Measurements from ENCODE around the gene NFATC3.

NFATC3 gene

GRCh38 chr16:68179855-68180254 lies 94.7 kb downstream of the NFATC3 start:
- no peak overlapping the region for H3K4me3 ChIP-seq (ENCODE audit: low read length in 2 of 2)
- H3K4me1 ChIP-seq (ENCODE audit: control insufficient read depth in 2 of 2, insufficient read depth in 2 of 2, low read length in 2 of 2), result no peaks in the 10 kb centered on the region
- H3K36me3 ChIP-seq (ENCODE audit: control insufficient read depth in 2 of 2, insufficient read depth in 2 of 2, low read length in 2 of 2), result peaks cover 20 to 22% of the 10 kb centered on the region in 2 donors
- no peak overlapping the region for H3K9ac ChIP-seq (ENCODE audit: low read depth in 1 of 2, low read length in 2 of 2)
- H3K9me3 ChIP-seq (ENCODE audit: control insufficient read depth in 2 of 2, low read length in 2 of 2), result no peaks in the 10 kb centered on the region
- no peak overlapping the region for H3K27ac ChIP-seq (ENCODE audit: low read depth in 2 of 2, low read length in 2 of 2)
- no peaks in the 10 kb centered on the region for H3K27me3 ChIP-seq (ENCODE audit: control insufficient read depth in 2 of 2, insufficient read depth in 2 of 2, low read length in 2 of 2)

- Histone ChIP-seq H3K9me3 (ENCODE audit: control insufficient read depth in 2 of 2, low read length in 2 of 2) (no peaks in the 10 kb centered on the region), H3K36me3 (ENCODE audit: control insufficient read depth in 2 of 2, insufficient read depth in 2 of 2, low read length in 2 of 2) (peaks cover 27 to 28% of the 10 kb centered on the region in 2 donors), H3K27ac (ENCODE audit: low read depth in 2 of 2, low read length in 2 of 2) (no peak overlapping the region), H3K9ac (ENCODE audit: low read depth in 1 of 2, low read length in 2 of 2) (no peak overlapping the region), H3K4me3 (ENCODE audit: low read length in 2 of 2) (no peak overlapping the region), H3K4me1 (ENCODE audit: control insufficient read depth in 2 of 2, insufficient read depth in 2 of 2, low read length in 2 of 2) (no peaks in the 10 kb centered on the region), H3K27me3 (ENCODE audit: control insufficient read depth in 2 of 2, insufficient read depth in 2 of 2, low read length in 2 of 2) (no peaks in the 10 kb centered on the region)
Observed at GRCh38 chr16:68183046-68183445, 97.9 kb downstream of the NFATC3 start.

- no peaks in the 10 kb centered on the region for H3K27me3 ChIP-seq (ENCODE audit: control insufficient read depth in 2 of 2, insufficient read depth in 2 of 2, low read length in 2 of 2)
- no peaks in the 10 kb centered on the region for H3K4me1 ChIP-seq (ENCODE audit: control insufficient read depth in 2 of 2, insufficient read depth in 2 of 2, low read length in 2 of 2)
- no peak overlapping the region for H3K4me3 ChIP-seq (ENCODE audit: low read length in 2 of 2)
- H3K36me3 ChIP-seq (ENCODE audit: control insufficient read depth in 2 of 2, insufficient read depth in 2 of 2, low read length in 2 of 2), result peaks cover 31 to 33% of the 10 kb centered on the region in 2 donors
- no peak overlapping the region for H3K9ac ChIP-seq (ENCODE audit: low read depth in 1 of 2, low read length in 2 of 2)
- H3K9me3 ChIP-seq (ENCODE audit: control insufficient read depth in 2 of 2, low read length in 2 of 2), result no peaks in the 10 kb centered on the region
- H3K27ac ChIP-seq (ENCODE audit: low read depth in 2 of 2, low read length in 2 of 2), result no peak overlapping the region
Observed at GRCh38 chr16:68186877-68187276, 101.7 kb downstream of the NFATC3 start.

- Histone ChIP-seq H3K36me3 (ENCODE audit: control insufficient read depth in 2 of 2, insufficient read depth in 2 of 2, low read length in 2 of 2) (peaks cover 34 to 36% of the 10 kb centered on the region in 2 donors), H3K9me3 (ENCODE audit: control insufficient read depth in 2 of 2, low read length in 2 of 2) (no peaks in the 10 kb centered on the region), H3K27me3 (ENCODE audit: control insufficient read depth in 2 of 2, insufficient read depth in 2 of 2, low read length in 2 of 2) (no peaks in the 10 kb centered on the region), H3K4me1 (ENCODE audit: control insufficient read depth in 2 of 2, insufficient read depth in 2 of 2, low read length in 2 of 2) (no peaks in the 10 kb centered on the region), H3K4me3 (ENCODE audit: low read length in 2 of 2) (no peak overlapping the region), H3K9ac (ENCODE audit: low read depth in 1 of 2, low read length in 2 of 2) (no peak overlapping the region), H3K27ac (ENCODE audit: low read depth in 2 of 2, low read length in 2 of 2) (no peak overlapping the region)
Observed at GRCh38 chr16:68187505-68187904, 102.3 kb downstream of the NFATC3 start.

GRCh38 chr16:68188170-68188569 lies 103.0 kb downstream of the NFATC3 start:
- H3K4me3 ChIP-seq (ENCODE audit: low read length in 2 of 2), result no peak overlapping the region
- H3K9ac ChIP-seq (ENCODE audit: low read depth in 1 of 2, low read length in 2 of 2), result no peak overlapping the region
- no peaks in the 10 kb centered on the region for H3K27me3 ChIP-seq (ENCODE audit: control insufficient read depth in 2 of 2, insufficient read depth in 2 of 2, low read length in 2 of 2)
- H3K27ac ChIP-seq (ENCODE audit: low read depth in 2 of 2, low read length in 2 of 2), result no peak overlapping the region
- no peaks in the 10 kb centered on the region for H3K9me3 ChIP-seq (ENCODE audit: control insufficient read depth in 2 of 2, low read length in 2 of 2)
- H3K4me1 ChIP-seq (ENCODE audit: control insufficient read depth in 2 of 2, insufficient read depth in 2 of 2, low read length in 2 of 2), result no peaks in the 10 kb centered on the region
- H3K36me3 ChIP-seq (ENCODE audit: control insufficient read depth in 2 of 2, insufficient read depth in 2 of 2, low read length in 2 of 2), result peaks cover 36 to 38% of the 10 kb centered on the region in 2 donors

GRCh38 chr16:68190081-68190480 lies 104.9 kb downstream of the NFATC3 start:
- no peaks in the 10 kb centered on the region for H3K27me3 ChIP-seq (ENCODE audit: control insufficient read depth in 2 of 2, insufficient read depth in 2 of 2, low read length in 2 of 2)
- H3K4me3 ChIP-seq (ENCODE audit: low read length in 2 of 2), result no peak overlapping the region
- no peaks in the 10 kb centered on the region for H3K9me3 ChIP-seq (ENCODE audit: control insufficient read depth in 2 of 2, low read length in 2 of 2)
- no peak overlapping the region for H3K9ac ChIP-seq (ENCODE audit: low read depth in 1 of 2, low read length in 2 of 2)
- H3K36me3 ChIP-seq (ENCODE audit: control insufficient read depth in 2 of 2, insufficient read depth in 2 of 2, low read length in 2 of 2), result peaks cover 31 to 35% of the 10 kb centered on the region in 2 donors
- H3K4me1 ChIP-seq (ENCODE audit: control insufficient read depth in 2 of 2, insufficient read depth in 2 of 2, low read length in 2 of 2), result no peaks in the 10 kb centered on the region
- no peak overlapping the region for H3K27ac ChIP-seq (ENCODE audit: low read depth in 2 of 2, low read length in 2 of 2)

- H3K27ac ChIP-seq (ENCODE audit: low read depth in 2 of 2, low read length in 2 of 2), result no peak overlapping the region
- H3K36me3 ChIP-seq (ENCODE audit: control insufficient read depth in 2 of 2, insufficient read depth in 2 of 2, low read length in 2 of 2), result peaks cover 30 to 35% of the 10 kb centered on the region in 2 donors
- no peak overlapping the region for H3K4me3 ChIP-seq (ENCODE audit: low read length in 2 of 2)
- H3K9ac ChIP-seq (ENCODE audit: low read depth in 1 of 2, low read length in 2 of 2), result no peak overlapping the region
- H3K27me3 ChIP-seq (ENCODE audit: control insufficient read depth in 2 of 2, insufficient read depth in 2 of 2, low read length in 2 of 2), result no peaks in the 10 kb centered on the region
- H3K9me3 ChIP-seq (ENCODE audit: control insufficient read depth in 2 of 2, low read length in 2 of 2), result no peaks in the 10 kb centered on the region
- H3K4me1 ChIP-seq (ENCODE audit: control insufficient read depth in 2 of 2, insufficient read depth in 2 of 2, low read length in 2 of 2), result no peaks in the 10 kb centered on the region
Observed at GRCh38 chr16:68190736-68191510, 105.8 kb downstream of the NFATC3 start.

GRCh38 chr16:68194251-68194650 lies 109.1 kb downstream of the NFATC3 start:
- H3K36me3 ChIP-seq (ENCODE audit: control insufficient read depth in 2 of 2, insufficient read depth in 2 of 2, low read length in 2 of 2), result peaks cover 19 to 23% of the 10 kb centered on the region in 2 donors
- H3K9ac ChIP-seq (ENCODE audit: low read depth in 1 of 2, low read length in 2 of 2), result no peak overlapping the region
- no peak overlapping the region for H3K4me3 ChIP-seq (ENCODE audit: low read length in 2 of 2)
- no peaks in the 10 kb centered on the region for H3K4me1 ChIP-seq (ENCODE audit: control insufficient read depth in 2 of 2, insufficient read depth in 2 of 2, low read length in 2 of 2)
- no peaks in the 10 kb centered on the region for H3K9me3 ChIP-seq (ENCODE audit: control insufficient read depth in 2 of 2, low read length in 2 of 2)
- no peaks in the 10 kb centered on the region for H3K27me3 ChIP-seq (ENCODE audit: control insufficient read depth in 2 of 2, insufficient read depth in 2 of 2, low read length in 2 of 2)
- no peak overlapping the region for H3K27ac ChIP-seq (ENCODE audit: low read depth in 2 of 2, low read length in 2 of 2)

- no peaks in the 10 kb centered on the region for H3K27me3 ChIP-seq (ENCODE audit: control insufficient read depth in 2 of 2, insufficient read depth in 2 of 2, low read length in 2 of 2)
- no peak overlapping the region for H3K4me3 ChIP-seq (ENCODE audit: low read length in 2 of 2)
- no peak overlapping the region for H3K27ac ChIP-seq (ENCODE audit: low read depth in 2 of 2, low read length in 2 of 2)
- no peaks in the 10 kb centered on the region for H3K9me3 ChIP-seq (ENCODE audit: control insufficient read depth in 2 of 2, low read length in 2 of 2)
- peaks cover 6 to 11% of the 10 kb centered on the region in 2 donors for H3K36me3 ChIP-seq (ENCODE audit: control insufficient read depth in 2 of 2, insufficient read depth in 2 of 2, low read length in 2 of 2)
- H3K4me1 ChIP-seq (ENCODE audit: control insufficient read depth in 2 of 2, insufficient read depth in 2 of 2, low read length in 2 of 2), result no peaks in the 10 kb centered on the region
- H3K9ac ChIP-seq (ENCODE audit: low read depth in 1 of 2, low read length in 2 of 2), result no peak overlapping the region
Observed at GRCh38 chr16:68197250-68197649, 112.1 kb downstream of the NFATC3 start.

GRCh38 chr16:68200088-68200783 lies 115.1 kb downstream of the NFATC3 start:
- H3K9me3 ChIP-seq (ENCODE audit: control insufficient read depth in 2 of 2, low read length in 2 of 2), result no peaks in the 10 kb centered on the region
- no peaks in the 10 kb centered on the region for H3K27me3 ChIP-seq (ENCODE audit: control insufficient read depth in 2 of 2, insufficient read depth in 2 of 2, low read length in 2 of 2)
- no peak overlapping the region for H3K4me3 ChIP-seq (ENCODE audit: low read length in 2 of 2)
- H3K36me3 ChIP-seq (ENCODE audit: control insufficient read depth in 2 of 2, insufficient read depth in 2 of 2, low read length in 2 of 2), result peaks cover 0 to 2% of the 10 kb centered on the region in 2 donors
- no peak overlapping the region for H3K9ac ChIP-seq (ENCODE audit: low read depth in 1 of 2, low read length in 2 of 2)
- H3K27ac ChIP-seq (ENCODE audit: low read depth in 2 of 2, low read length in 2 of 2), result no peak overlapping the region
- H3K4me1 ChIP-seq (ENCODE audit: control insufficient read depth in 2 of 2, insufficient read depth in 2 of 2, low read length in 2 of 2), result no peaks in the 10 kb centered on the region

Measured in mucosa of rectum (tissue), 2 donors.